SJCRH30 (cell line): Measurements from ENCODE around the gene HRAS. TPM values are rescaled to one million over a fixed set of nuclear protein-coding genes. Genes with fewer than 3 reads are reported as not detected.

Source experiments
- DNase-seq, 2 experiments: peaks; one replicate each; pipeline ENCODE4 v3.0.0-alpha.2; 2015 to 2020
- H3K27ac ChIP-seq: fragments of 250-450 bp; sonication (Bioruptor Pico); 2 replicates; pipeline ENCODE4 v1.5.1; 2020; ENCODE audit warnings: mild to moderate bottlenecking, moderate library complexity
- H3K27me3 ChIP-seq: fragments of 250-450 bp; sonication (Bioruptor Pico); 2 replicates; pipeline ENCODE4 v1.5.1; 2020; ENCODE audit warnings: mild to moderate bottlenecking, moderate library complexity
- H3K36me3 ChIP-seq: fragments of 250-450 bp; sonication (Bioruptor Pico); 2 replicates; pipeline ENCODE4 v1.5.1; 2020; ENCODE audit warnings: mild to moderate bottlenecking, moderate library complexity
- H3K4me1 ChIP-seq: fragments of 250-450 bp; sonication (Bioruptor Pico); 2 replicates; pipeline ENCODE4 v1.5.1; 2020; ENCODE audit warnings: mild to moderate bottlenecking, moderate library complexity
- H3K4me3 ChIP-seq: fragments of 250-450 bp; sonication (Bioruptor Pico); 2 replicates; pipeline ENCODE4 v1.5.1; 2020; ENCODE audit warnings: mild to moderate bottlenecking, moderate library complexity
- H3K9me3 ChIP-seq: fragments of 250-450 bp; sonication (Bioruptor Pico); replicated peaks from 2 replicates; pipeline ENCODE4 v1.5.1; 2020; ENCODE audit warnings: mild to moderate bottlenecking, moderate library complexity
- total RNA-seq: library from RNA; depleted of rRNA; stranded (reverse); fragments of >200 nt; shearing (Covaris generic); gene quantifications from 2 replicates; pipeline ENCODE4 v1.2.3, GENCODE V29; 2014

Gene HRAS
- total RNA-seq, 1 experiment from 2014 or later: 75.7 TPM

- Histone ChIP-seq H3K9me3 (no peaks in the 10 kb centered on the region), H3K4me1 (peaks cover 12% of the 10 kb centered on the region), H3K27me3 (peaks cover 4% of the 10 kb centered on the region; the same call in 1 of the 2 replicates), H3K4me3 (no peak overlapping the region), H3K27ac (no peak overlapping the region), H3K36me3 (no peaks in the 10 kb centered on the region)
- no peak for DNase-seq
Measured at GRCh38 chr11:551596-551995, 16.2 kb upstream of the HRAS start.

DNA sequence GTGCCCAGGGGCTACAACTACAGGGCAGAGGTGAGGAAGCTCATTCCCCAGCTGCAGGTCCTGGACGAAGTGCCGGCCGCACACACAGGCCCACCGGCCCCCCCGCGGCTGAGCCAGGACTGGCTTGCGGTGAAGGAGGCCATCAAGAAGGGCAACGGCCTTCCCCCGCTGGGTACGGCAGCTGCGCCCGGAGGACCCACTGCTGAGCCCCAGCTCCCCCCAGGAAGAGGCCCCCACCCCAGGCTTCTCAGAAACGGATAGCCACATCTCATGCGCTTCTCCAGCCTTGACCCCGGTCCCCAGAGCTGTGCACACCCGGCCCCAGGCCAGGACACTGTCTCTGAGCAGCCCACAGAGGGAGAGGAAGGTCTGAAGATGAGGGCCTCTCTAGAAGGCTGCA, 15.8 kb upstream of the HRAS start:
- no peaks in the 10 kb centered on the region for H3K9me3 ChIP-seq
- no peaks in the 10 kb centered on the region for H3K36me3 ChIP-seq
- no peak for DNase-seq
- H3K4me3 ChIP-seq: no peak overlapping the region
- peaks cover 4% of the 10 kb centered on the region; the same call in 1 of the 2 replicates for H3K27me3 ChIP-seq
- no peak overlapping the region for H3K27ac ChIP-seq
- peaks cover 12% of the 10 kb centered on the region for H3K4me1 ChIP-seq

DNA sequence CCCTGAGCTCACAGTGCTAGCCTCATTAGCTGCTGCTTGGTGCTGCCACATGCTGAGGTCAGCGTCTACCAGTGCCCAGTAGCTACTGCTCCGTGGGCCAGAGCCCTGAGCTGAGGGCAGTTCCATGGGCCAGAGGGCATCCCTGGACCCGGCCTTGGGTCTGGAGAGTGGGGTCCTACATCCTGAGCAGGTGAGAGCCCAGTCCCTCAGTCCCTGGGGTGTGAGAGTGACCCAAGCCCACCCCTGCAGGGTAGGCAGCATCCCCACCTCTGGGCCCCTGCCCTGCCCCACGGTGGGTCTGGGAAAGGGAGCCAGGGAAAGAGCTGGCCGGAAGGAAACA, 15.3 kb upstream of the HRAS start:
- Histone ChIP-seq H3K36me3 (no peaks in the 10 kb centered on the region), H3K27ac (no peak overlapping the region), H3K4me3 (no peak overlapping the region), H3K4me1 (peaks cover 12% of the 10 kb centered on the region), H3K27me3 (peaks cover 4% of the 10 kb centered on the region; the same call in 1 of the 2 replicates), H3K9me3 (no peaks in the 10 kb centered on the region)
- no peak for DNase-seq

- Histone ChIP-seq H3K27me3 (peaks cover 4% of the 10 kb centered on the region; the same call in 1 of the 2 replicates), H3K27ac (no peak overlapping the region), H3K4me1 (peaks cover 12% of the 10 kb centered on the region), H3K9me3 (no peaks in the 10 kb centered on the region), H3K4me3 (no peak overlapping the region), H3K36me3 (no peaks in the 10 kb centered on the region)
- DNase-seq: no peak
Measured at GRCh38 chr11:550021-550745, 14.8 kb upstream of the HRAS start.

- no peaks in the 10 kb centered on the region for H3K36me3 ChIP-seq
- no peaks in the 10 kb centered on the region for H3K9me3 ChIP-seq
- H3K4me1 ChIP-seq: peaks cover 4% of the 10 kb centered on the region
- peaks cover 2% of the 10 kb centered on the region; the same call in 1 of the 2 replicates for H3K27me3 ChIP-seq
- no peak overlapping the region for H3K4me3 ChIP-seq
- H3K27ac ChIP-seq: no peak overlapping the region
- DNase-seq: no peak
Measured at GRCh38 chr11:548700-549603, 13.6 kb upstream of the HRAS start.

- no peak overlapping the region for H3K27ac ChIP-seq
- H3K4me3 ChIP-seq: no peak overlapping the region
- no peaks in the 10 kb centered on the region for H3K4me1 ChIP-seq
- H3K9me3 ChIP-seq: no peaks in the 10 kb centered on the region
- DNase-seq: no peak
- no peaks in the 10 kb centered on the region for H3K27me3 ChIP-seq
- H3K36me3 ChIP-seq: no peaks in the 10 kb centered on the region
Measured at GRCh38 chr11:545171-545570, 9.8 kb upstream of the HRAS start.

DNA sequence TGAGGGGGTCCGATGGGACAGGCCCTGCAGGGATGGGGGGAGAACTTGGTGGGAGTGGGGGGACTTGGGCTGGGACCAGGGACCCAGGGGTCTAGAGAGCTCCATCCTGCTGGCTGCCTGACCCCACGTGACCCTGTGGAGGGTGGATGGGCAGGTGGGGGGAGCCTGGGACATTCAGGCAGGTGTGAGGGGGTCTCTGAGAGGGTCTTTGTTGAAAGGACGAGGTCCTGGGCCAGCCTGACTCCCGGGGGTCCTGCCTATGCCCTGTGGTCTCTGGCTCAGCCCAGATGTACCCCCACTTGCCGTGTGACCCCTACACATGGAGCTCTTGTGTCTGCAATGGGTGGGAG, 9.4 kb upstream of the HRAS start:
- Histone ChIP-seq H3K36me3 (no peaks in the 10 kb centered on the region), H3K4me1 (no peaks in the 10 kb centered on the region), H3K9me3 (no peaks in the 10 kb centered on the region), H3K4me3 (no peak overlapping the region), H3K27me3 (no peaks in the 10 kb centered on the region), H3K27ac (no peak overlapping the region)
- no peak for DNase-seq

GRCh38 chr11:541433-541885, 6.1 kb upstream of the HRAS start:
- Histone ChIP-seq H3K4me3 (no peak overlapping the region), H3K27me3 (no peaks in the 10 kb centered on the region), H3K4me1 (no peaks in the 10 kb centered on the region), H3K36me3 (no peaks in the 10 kb centered on the region), H3K9me3 (no peaks in the 10 kb centered on the region), H3K27ac (no peak overlapping the region)
- no peak for DNase-seq

GRCh38 chr11:540583-541432, 5.4 kb upstream of the HRAS start:
- Histone ChIP-seq H3K27ac (no peak overlapping the region), H3K9me3 (no peaks in the 10 kb centered on the region), H3K27me3 (no peaks in the 10 kb centered on the region)

DNA sequence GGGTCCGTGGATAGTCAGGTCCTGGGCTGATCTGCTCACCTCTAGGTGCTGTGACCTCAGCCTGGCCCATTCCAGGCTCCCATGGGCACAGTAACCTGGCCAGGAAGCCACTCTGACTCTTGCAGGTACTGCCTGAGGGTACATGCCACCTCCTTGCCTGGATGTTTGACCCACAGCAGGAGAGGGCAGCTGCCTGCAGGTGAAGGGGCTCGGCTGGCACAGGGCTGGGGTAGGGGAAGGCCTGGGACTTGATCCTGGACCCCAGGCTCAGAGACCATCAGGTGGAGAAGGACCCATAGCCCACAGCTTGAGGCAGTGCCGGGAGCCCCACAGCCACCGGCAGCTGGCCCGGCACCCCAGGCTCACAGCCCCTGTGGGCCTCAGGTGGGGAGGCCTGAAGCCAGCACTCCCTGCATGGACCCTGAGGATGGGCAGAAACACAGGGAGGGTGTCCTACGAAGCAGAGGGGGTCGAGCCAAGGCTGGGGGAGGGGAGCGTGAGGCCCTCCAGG, 4.7 kb upstream of the HRAS start:
- Histone ChIP-seq H3K9me3 (no peaks in the 10 kb centered on the region), H3K27me3 (no peaks in the 10 kb centered on the region), H3K4me3 (no peak overlapping the region), H3K36me3 (no peaks in the 10 kb centered on the region), H3K27ac (no peak overlapping the region), H3K4me1 (no peaks in the 10 kb centered on the region)
- DNase-seq: no peak

More at GRCh38 chr11:540583-541432, 5.4 kb upstream of the HRAS start:
- no peak for DNase-seq
- no peaks in the 10 kb centered on the region for H3K4me1 ChIP-seq
- no peaks in the 10 kb centered on the region for H3K36me3 ChIP-seq
- no peak overlapping the region for H3K4me3 ChIP-seq

DNA sequence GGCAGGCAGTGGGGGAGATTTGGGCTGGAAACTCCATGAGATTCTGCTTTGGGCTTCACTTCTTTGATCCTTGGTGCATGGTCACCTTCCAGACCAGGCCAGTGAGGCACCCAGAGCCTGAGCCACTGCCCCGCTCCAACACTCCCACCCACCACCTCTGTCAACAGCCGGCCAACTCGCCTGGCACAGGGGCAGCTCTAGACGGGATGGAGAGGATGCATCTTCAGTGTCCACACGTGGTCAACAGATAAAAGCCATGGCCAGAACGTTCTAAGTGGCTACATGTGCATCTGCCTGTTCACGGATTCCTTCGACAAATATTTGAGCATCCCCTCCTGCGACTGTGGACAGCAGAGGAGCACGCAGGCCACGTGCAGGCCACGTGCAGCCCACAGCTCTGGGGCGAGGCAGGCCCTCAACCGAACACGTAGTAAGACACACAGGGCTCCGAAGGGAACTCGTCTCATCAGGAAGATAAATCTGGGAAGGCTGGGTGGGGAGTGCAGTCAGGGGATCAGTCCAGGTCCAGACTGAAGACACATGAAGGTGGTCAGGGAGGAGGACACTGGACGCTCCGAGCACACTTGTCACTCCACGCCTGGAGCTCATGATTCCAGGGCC, 3.2 kb upstream of the HRAS start:
- Histone ChIP-seq H3K9me3 (no peaks in the 10 kb centered on the region), H3K27me3 (no peaks in the 10 kb centered on the region), H3K4me3 (no peak overlapping the region), H3K36me3 (peaks cover under 1% of the 10 kb centered on the region), H3K27ac (no peak overlapping the region), H3K4me1 (no peaks in the 10 kb centered on the region)
- DNase-seq: peak in 1 of 2 experiments; percentile 2

GRCh38 chr11:537622-538430, 2.5 kb upstream of the HRAS start:
- no peak overlapping the region for H3K4me3 ChIP-seq
- no peak overlapping the region for H3K27ac ChIP-seq

DNA sequence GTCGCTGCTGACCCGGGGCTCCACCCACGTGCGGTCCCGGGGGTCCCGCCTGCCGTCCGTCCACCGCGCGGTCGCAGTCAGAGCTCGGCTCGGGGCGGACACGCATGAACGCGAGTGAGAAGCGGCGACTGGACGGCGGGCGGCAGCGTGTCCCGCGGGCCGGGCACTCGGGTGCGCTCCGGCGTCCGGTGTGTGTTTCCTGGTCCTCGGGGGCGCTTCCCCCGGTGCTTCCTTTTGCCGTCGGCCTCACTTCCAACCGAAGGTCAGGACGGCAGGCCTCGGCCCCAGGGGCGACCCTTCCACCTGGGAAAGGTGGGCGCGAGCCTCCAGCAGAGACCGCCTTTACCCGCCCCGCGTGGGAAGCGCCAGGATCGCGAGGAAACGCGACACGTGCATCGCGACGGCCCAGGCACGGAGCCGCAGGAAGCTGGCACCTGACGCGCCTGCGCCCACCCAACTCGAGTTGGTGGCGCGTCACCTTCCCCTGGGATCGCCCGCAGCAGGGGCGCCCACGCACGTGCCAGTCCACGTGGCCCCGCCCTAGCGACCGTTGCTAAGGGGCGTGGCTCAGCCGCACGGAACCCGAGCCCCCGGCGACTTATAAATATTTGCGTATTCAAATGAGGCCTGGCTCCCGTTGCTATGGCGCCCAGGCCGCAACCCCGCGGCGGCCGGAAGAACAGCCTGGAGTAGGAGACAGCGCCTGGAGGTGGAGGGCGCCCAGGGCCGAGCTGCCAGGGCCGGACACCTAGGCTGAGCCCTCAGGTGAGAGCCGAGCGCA, 1.7 kb upstream of the HRAS start, which contains the start of gene LRRC56:
LRRC56 (plus strand) TSS at position 687 of the 781 bp plus-strand sequence. CDS start 3,158 bp downstream, outside the sequence.
- H3K36me3 ChIP-seq: peaks cover 11% of the 10 kb centered on the region
- H3K4me1 ChIP-seq: no peaks in the 10 kb centered on the region
- H3K9me3 ChIP-seq: no peaks in the 10 kb centered on the region
- H3K4me3 ChIP-seq: no peak within 1 kb of the TSS; the same call in 1 of the 2 replicates
- peak; percentile 50 for DNase-seq
- no peaks in the 10 kb centered on the region for H3K27me3 ChIP-seq
- H3K27ac ChIP-seq: no peak within 1 kb of the TSS

More at GRCh38 chr11:537622-538430, 2.5 kb upstream of the HRAS start:
- H3K27me3 ChIP-seq: no peaks in the 10 kb centered on the region
- H3K9me3 ChIP-seq: no peaks in the 10 kb centered on the region
- peak in 1 of 2 experiments; percentile 1 for DNase-seq
- H3K4me1 ChIP-seq: no peaks in the 10 kb centered on the region
- H3K36me3 ChIP-seq: peaks cover 4% of the 10 kb centered on the region
